Measurements from ENCODE around the gene GSTP1.
"Not testable (repeated sequence)": the region's sequence is repeated elsewhere in the genome, so short reads cannot be mapped to it uniquely, and the experiment has no call there.

The GSTP1 gene

GRCh38 chr11:67563705-67564114 is 19.9 kb upstream of the GSTP1 start:
- DNase-seq (ENCODE audit: low read depth, low spot score), result peak; percentile 70

GRCh38 chr11:67564230-67564629 is 19.4 kb upstream of the GSTP1 start:
- DNase-seq (ENCODE audit: low read depth, low spot score), result no peak

GRCh38 chr11:67571443-67571842 is 12.2 kb upstream of the GSTP1 start:
- no peak for DNase-seq (ENCODE audit: low read depth, low spot score)

DNA sequence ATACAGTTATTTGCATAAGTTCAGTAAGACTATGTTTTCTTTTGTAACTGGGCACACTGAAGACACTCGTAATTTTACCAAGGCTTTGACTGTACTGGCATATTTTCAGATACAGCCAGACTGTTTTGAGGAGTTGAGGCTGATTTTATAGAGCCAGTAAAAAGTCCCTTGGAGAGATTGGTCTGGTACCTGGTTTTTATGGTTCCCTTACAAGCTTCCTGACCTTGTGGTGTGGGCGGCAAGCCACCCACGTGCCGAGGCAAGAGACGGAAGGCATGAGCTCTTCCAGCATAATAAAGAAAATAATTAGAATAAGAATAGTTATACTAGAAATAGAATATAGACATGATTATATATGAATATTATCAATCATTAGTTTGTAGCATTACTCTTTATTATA is 11.3 kb upstream of the GSTP1 start:
- DNase-seq (ENCODE audit: low read depth, low spot score), result no peak

DNA sequence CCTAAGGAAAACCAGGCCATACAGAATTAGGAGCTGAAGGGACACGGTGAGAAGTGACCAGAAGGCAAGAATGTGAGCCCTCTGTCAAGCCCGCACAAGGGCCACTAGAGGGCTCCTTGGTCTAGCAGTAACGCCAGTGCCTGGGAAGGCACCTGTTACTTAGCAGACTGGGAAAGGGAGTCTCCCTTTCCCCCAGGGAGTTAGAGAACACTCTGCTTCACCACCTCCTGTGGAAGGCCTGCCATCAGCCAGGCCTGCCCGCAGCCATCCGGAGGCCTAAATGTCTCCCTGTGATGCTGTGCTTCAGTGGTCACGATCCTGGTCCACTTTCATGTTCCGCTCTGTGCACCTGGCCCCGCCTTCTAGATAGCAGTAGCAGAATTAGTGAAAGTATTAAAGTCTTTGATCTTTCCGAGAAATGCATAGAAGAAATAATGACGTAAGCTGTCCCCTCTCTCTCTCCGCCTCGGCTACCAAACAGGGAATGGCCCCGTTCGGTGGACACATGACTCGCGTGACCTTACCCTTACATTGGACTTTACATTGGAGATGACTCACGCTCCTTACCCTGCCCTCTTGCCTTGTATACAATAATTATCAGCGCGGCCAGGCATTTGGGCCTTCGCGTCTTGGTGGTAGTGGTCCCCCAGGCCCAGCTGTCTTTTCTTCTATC is 10.7 kb upstream of the GSTP1 start:
- DNase-seq (ENCODE audit: low read depth, low spot score), result peak; percentile 78

GRCh38 chr11:67574938-67575337 is 8.7 kb upstream of the GSTP1 start:
- no peak for DNase-seq (ENCODE audit: low read depth, low spot score)

DNA sequence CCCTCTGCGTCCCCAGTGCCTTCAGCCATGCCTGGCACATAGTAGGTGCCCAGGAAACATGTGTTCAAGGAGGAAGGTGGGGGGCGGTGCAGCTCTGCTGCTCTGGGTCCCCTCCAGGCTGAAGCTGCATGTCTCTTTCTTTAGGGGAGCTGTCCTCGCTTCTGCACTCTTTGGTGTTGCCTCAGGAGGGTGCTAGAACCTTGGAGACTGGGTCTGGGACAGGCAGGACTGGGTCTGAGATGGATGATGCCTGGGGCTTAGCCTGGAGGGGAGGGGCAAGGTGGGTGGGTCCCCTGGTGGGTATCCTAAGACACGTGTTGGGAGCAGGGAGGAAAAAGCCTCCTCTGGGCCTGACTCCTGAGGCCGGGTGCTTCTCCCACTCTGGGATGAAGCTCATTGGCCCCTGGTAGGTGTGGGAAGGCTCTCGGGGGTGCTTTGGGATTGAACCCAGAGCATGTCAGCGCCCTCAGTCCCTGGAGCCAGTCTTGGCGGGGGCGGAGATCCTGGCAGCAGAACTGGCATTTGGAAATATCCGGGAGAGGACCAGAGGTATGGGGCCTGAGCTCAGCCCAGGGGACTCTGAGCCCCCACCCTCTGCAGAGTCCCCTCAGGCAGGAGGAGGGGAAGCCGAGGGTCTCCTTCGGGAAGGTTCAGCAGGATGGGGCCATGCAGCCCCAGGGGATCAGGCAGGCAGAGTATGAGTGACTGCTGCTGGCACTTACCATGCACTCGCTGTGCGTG is 6.7 kb upstream of the GSTP1 start:
- DNase-seq (ENCODE audit: low read depth, low spot score), result no peak

- DNase-seq (ENCODE audit: low read depth, low spot score), result no peak
Observed at GRCh38 chr11:67577951-67578350, 5.7 kb upstream of the GSTP1 start.

- no peak for DNase-seq (ENCODE audit: low read depth, low spot score)
Observed at GRCh38 chr11:67581469-67581868, 2.1 kb upstream of the GSTP1 start.

DNA sequence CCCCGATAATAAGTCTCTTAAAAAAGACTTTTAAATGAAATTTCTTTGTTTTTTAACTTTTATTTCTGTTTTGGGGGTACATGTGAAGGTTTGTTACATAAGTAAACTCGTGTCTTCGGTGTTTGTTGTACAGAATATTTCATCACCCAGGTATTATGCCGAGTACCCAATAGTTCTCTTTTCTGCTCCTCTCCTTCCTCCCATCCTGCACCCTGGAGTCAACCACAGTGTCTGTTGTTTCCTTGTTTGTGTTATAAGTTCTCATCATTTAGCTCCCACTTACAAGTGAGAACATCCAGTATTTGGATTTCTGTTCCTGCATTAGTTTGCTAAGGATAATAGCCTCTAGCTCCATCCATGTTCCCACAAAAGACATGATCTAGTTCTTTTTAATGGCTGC is 1.6 kb upstream of the GSTP1 start:
- DNase-seq (ENCODE audit: low read depth, low spot score), result no peak

- peak; percentile 51 for DNase-seq (ENCODE audit: low read depth, low spot score)
Observed at GRCh38 chr11:67584205-67584880, 731 bp downstream of the GSTP1 start.

DNA sequence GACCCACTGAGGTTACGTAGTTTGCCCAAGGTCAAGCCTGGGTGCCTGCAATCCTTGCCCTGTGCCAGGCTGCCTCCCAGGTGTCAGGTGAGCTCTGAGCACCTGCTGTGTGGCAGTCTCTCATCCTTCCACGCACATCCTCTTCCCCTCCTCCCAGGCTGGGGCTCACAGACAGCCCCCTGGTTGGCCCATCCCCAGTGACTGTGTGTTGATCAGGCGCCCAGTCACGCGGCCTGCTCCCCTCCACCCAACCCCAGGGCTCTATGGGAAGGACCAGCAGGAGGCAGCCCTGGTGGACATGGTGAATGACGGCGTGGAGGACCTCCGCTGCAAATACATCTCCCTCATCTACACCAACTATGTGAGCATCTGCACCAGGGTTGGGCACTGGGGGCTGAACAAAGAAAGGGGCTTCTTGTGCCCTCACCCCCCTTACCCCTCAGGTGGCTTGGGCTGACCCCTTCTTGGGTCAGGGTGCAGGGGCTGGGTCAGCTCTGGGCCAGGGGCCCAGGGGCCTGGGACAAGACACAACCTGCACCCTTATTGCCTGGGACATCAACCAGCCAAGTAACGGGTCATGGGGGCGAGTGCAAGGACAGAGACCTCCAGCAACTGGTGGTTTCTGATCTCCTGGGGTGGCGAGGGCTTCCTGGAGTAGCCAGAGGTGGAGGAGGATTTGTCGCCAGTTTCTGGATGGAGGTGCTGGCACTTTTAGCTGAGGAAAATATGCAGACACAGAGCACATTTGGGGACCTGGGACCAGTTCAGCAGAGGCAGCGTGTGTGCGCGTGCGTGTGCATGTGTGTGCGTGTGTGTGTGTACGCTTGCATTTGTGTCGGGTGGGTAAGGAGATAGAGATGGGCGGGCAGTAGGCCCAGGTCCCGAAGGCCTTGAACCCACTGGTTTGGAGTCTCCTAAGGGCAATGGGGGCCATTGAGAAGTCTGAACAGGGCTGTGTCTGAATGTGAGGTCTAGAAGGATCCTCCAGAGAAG is 1.6 kb downstream of the GSTP1 start:
- no peak for DNase-seq (ENCODE audit: low read depth, low spot score)

DNA sequence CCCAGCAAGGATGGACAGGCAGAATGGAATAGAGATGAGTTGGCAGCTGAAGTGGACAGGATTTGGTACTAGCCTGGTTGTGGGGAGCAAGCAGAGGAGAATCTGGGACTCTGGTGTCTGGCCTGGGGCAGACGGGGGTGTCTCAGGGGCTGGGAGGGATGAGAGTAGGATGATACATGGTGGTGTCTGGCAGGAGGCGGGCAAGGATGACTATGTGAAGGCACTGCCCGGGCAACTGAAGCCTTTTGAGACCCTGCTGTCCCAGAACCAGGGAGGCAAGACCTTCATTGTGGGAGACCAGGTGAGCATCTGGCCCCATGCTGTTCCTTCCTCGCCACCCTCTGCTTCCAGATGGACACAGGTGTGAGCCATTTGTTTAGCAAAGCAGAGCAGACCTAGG is 2.3 kb downstream of the GSTP1 start:
- DNase-seq (ENCODE audit: low read depth, low spot score), result no peak

DNA sequence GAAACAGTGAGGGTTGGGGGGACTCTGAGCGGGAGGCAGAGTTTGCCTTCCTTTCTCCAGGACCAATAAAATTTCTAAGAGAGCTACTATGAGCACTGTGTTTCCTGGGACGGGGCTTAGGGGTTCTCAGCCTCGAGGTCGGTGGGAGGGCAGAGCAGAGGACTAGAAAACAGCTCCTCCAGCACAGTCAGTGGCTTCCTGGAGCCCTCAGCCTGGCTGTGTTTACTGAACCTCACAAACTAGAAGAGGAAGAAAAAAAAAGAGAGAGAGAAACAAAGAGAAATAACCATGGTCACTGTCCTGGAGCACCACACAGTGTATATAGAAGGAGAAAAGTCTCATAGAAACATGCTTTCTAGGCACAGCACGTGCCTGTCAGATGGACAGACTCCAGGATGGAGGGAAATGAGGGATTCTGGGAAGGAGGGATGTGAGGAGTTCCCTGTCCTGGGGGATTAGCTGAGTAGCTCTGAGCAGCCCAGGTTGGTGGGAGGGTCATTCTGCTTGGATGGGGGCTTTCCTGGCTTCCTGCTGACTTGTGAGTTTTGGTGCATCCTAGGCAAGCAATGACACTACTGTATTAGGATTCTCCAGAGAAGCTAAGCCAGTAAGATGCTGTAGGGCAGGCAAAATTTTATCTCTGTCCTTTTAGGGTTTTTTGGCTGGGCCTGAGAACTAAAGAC is 3.1 kb downstream of the GSTP1 start:
- DNase-seq (ENCODE audit: low read depth, low spot score), result no peak

GRCh38 chr11:67588136-67588503 is 4.5 kb downstream of the GSTP1 start:
- DNase-seq (ENCODE audit: low read depth, low spot score), result no peak

GRCh38 chr11:67588899-67589415 is 5.3 kb downstream of the GSTP1 start:
- not testable (repeated sequence) for DNase-seq (ENCODE audit: low read depth, low spot score)

DNA sequence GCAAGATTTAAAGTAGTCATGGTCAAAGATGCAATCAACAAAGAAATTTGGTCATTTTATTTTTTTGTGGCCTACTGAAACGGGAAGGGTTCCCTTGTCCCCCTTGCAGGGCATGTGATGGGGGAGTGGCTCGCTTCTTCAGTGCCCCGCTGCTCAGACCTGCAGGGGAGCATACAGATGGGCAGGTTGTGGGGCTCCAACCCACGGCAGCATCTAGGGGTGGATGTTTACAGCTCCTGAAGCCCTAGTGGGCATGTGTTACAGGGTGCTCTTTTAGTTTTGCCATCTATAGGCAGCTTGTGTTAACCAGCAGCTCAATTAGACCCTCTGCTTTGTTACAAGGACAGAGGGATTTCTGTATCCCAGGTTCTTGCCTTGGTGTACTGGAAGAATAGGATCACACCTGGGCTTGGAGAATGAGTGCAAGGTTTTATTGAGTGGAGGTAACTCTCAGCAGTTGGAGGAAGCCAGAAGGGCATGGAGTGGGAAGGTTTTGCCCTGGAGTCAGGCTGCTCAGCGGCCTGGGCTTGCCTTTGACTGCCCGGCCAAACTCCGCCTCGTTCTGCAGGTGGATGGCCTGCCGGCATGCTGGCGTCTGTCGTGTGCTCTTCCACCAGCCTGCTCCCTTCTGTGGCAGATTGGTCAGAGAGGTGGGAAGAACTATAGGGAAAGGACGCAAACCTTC is 9.4 kb downstream of the GSTP1 start:
- no peak for DNase-seq (ENCODE audit: low read depth, low spot score)

GRCh38 chr11:67593565-67593905 is 9.9 kb downstream of the GSTP1 start:
- no peak for DNase-seq (ENCODE audit: low read depth, low spot score)

DNA sequence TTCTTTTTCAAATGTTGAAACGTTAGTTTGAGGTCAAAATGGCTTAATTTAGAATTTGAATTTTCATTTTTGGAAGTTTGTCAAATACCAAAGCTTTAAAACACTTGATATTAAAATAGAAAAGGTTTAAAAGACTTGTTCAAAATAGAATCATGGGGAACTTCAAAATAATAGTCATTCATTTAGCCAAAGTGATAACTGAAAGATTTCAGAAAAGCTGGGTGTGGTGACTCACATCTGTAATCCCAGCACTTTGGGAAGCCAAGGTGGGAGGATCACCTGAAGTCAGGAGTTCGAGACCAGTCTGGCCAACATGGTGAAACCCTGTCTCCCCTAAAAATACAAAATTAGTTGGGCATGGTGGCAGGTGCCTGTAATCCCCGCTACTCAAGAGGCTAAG is 10.9 kb downstream of the GSTP1 start:
- no peak for DNase-seq (ENCODE audit: low read depth, low spot score)

DNA sequence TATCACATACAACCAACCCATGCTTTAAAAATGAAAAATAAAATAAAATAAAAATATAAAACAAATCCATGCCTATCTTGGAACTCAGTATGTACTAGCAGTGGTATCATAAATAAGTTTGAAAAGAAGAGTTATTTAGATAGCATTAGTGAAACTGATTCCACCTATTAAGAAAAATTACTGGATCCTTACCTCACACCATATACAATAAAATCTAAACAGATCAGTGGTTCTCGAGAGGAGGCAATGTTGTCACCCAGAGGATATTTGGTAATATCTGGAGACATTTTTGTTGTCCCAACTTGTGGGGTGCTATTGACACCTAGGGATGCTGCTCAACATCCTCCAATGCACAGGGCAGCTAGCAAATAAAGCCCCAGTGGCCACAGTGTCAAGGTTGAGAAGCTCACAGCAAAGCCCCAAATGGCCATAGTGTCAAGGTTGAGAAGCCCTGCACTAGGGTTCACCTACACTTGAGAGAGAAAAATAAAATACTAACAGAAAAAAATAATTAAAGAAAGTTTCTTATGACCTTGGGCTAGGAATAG is 13.2 kb downstream of the GSTP1 start:
- DNase-seq (ENCODE audit: low read depth, low spot score), result no peak

Measured in ELF-1 (cell line).